K562 (cell line): Measurements from ENCODE around the gene ADM2. TPM values are rescaled to one million over a fixed set of nuclear protein-coding genes. Genes with fewer than 3 reads are reported as not detected.

Source experiments
- ATAC-seq: fragments of 200-7000 bp; cut with Tn5 transposase; 3 replicates; pipeline ENCODE4 v1.9.1; 2020; ENCODE audit warnings: moderate library complexity
- BruUV-seq: library from RNA; stranded (reverse); fragments of 400-500 nt; replicated peaks from 2 replicates; lab custom pipeline; 2021; lab: Mats Ljungman, UMichigan
- CTCF ChIA-PET: fragments of 300-600 bp; formaldehyde crosslinking; extraction: SDS; loops from one replicate; lab custom pipeline; 2021; ENCODE audit warnings: low intra/inter-chr PET ratio; lab: Yijun Ruan, JAX
- POLR2A ChIA-PET: fragments of 300-600, 350-650 bp; sonication (Branson Sonifier 250); formaldehyde crosslinking; extraction: SDS; loops from one replicate; lab custom pipeline; 2021; ENCODE audit warnings: antibody characterized with exemption, inconsistent platforms; lab: Yijun Ruan, JAX
- DNase-seq, 4 experiments: peaks; one replicate each; pipeline versions ENCODE4 v3.0.0 to v3.0.0-alpha.2; 2011 to 2018; ENCODE audit warnings: low spot score in 3 of 4, mixed read lengths in 3 of 4; ENCODE audit errors: extremely low read depth in 1 of 4
- FAIRE-seq: peaks from 2 replicates; lab custom pipeline; 2011; peaks lifted over from hg19 to GRCh38; lab: Jason Lieb, UNC
- H2AFZ ChIP-seq: 2 replicates; pipeline ENCODE4 v1.6.0; 2011; ENCODE audit warnings: low read depth, low read length, control low read depth, inconsistent platforms
- H3K27ac ChIP-seq: fragments of 200-600 bp; 3 replicates; pipeline ENCODE4 v1.8.0; 2011; ENCODE audit warnings: low read depth, mild to moderate bottlenecking, control low read depth, inconsistent platforms, low read length, moderate library complexity, mixed read lengths; ENCODE audit errors: extremely low read depth
- H3K27me3 ChIP-seq, 2 experiments: fragments of 300-600 bp in 1 of 2; 2 replicates in 1 of 2; 3 replicates in 1 of 2; pipeline versions ENCODE4 v1.6.0 to v1.8.0; 2011; ENCODE audit warnings: inconsistent platforms in 2 of 2, low read length in 2 of 2, mild to moderate bottlenecking in 1 of 2, mixed read lengths in 1 of 2, moderate library complexity in 1 of 2; ENCODE audit not compliant: control insufficient read depth in 2 of 2, insufficient read depth in 2 of 2
- H3K36me3 ChIP-seq: fragments of 300-600 bp; 3 replicates; pipeline ENCODE4 v1.8.0; 2011; ENCODE audit warnings: mild to moderate bottlenecking, low read length, inconsistent platforms; ENCODE audit not compliant: control insufficient read depth, insufficient read depth
- H3K4me1 ChIP-seq, 2 experiments: fragments of 200-600 bp in 1 of 2; replicated peaks in 1 of 2; 2 replicates in 1 of 2; 3 replicates in 1 of 2; pipeline versions ENCODE4 v1.5.1 to v1.8.0; 2011; ENCODE audit warnings: inconsistent platforms in 2 of 2, low read length in 2 of 2, mild to moderate bottlenecking in 1 of 2, mixed read lengths in 1 of 2, moderate library complexity in 1 of 2; ENCODE audit not compliant: control insufficient read depth in 2 of 2, insufficient read depth in 2 of 2
- H3K4me2 ChIP-seq: 2 replicates; pipeline ENCODE4 v1.6.1; 2011; ENCODE audit warnings: low read length, control low read depth, inconsistent platforms, mixed read lengths; ENCODE audit not compliant: insufficient read depth
- H3K4me3 ChIP-seq: fragments of 200-600 bp; sonication (generic), shearing (Covaris generic); 2 replicates; pipeline ENCODE4 v1.5.1; 2016; ENCODE audit warnings: control low read depth, inconsistent platforms
- H3K79me2 ChIP-seq: fragments of 200-600 bp; 3 replicates; pipeline ENCODE4 v1.8.0; 2011; ENCODE audit warnings: low read length, inconsistent platforms; ENCODE audit not compliant: control insufficient read depth, insufficient read depth
- H3K9ac ChIP-seq, 2 experiments: 2 replicates each; pipeline versions ENCODE4 v1.6.0 to v1.6.1; 2011; ENCODE audit warnings: low read depth in 2 of 2, low read length in 2 of 2, control low read depth in 1 of 2, inconsistent platforms in 1 of 2, mild to moderate bottlenecking in 1 of 2, mixed read lengths in 1 of 2; ENCODE audit not compliant: insufficient read depth in 1 of 2
- H3K9me1 ChIP-seq: one replicate; pipeline ENCODE4 v1.6.0; 2011; ENCODE audit warnings: inconsistent platforms, mild to moderate bottlenecking, low read length, moderate library complexity; ENCODE audit not compliant: control insufficient read depth, insufficient read depth
- H3K9me3 ChIP-seq: replicated peaks from 2 replicates; pipeline ENCODE4 v1.5.1; 2011; ENCODE audit warnings: low read depth, low read length, inconsistent platforms; ENCODE audit not compliant: control insufficient read depth, insufficient read depth
- H4K20me1 ChIP-seq: replicated peaks from 2 replicates; pipeline ENCODE4 v1.6.1; 2011; ENCODE audit warnings: low read length, inconsistent platforms, mixed read lengths; ENCODE audit not compliant: control insufficient read depth, insufficient read depth
- ATF3 ChIP-seq, 2 experiments: fragments of 450-650 bp in 1 of 2; sonication (generic) in 1 of 2; formaldehyde crosslinking in 1 of 2; IDR thresholded peaks in 1 of 2; conservative IDR thresholded peaks in 1 of 2; 2 replicates each; pipeline versions ENCODE4 v1.6.1 to v1.8.1; 2016 to 2023; ENCODE audit warnings: mild to moderate bottlenecking in 2 of 2, moderate library complexity in 2 of 2, inconsistent platforms in 1 of 2, missing genetic modification reagents in 1 of 2
- CBX5 ChIP-seq: IDR thresholded peaks from 2 replicates; pipeline ENCODE4 v1.6.1; 2014; ENCODE audit warnings: low read depth, borderline replicate concordance
- CCAR2 ChIP-seq: fragments of 200-400 bp; formaldehyde crosslinking; IDR thresholded peaks from 2 replicates; pipeline ENCODE4 v1.6.1; 2017; ENCODE audit warnings: mild to moderate bottlenecking, low read depth, low read length
- E2F6 ChIP-seq, 2 experiments: IDR thresholded peaks; 2 replicates each; pipeline ENCODE4 v1.6.1; 2011; ENCODE audit warnings: borderline replicate concordance in 1 of 2, control low read depth in 1 of 2, low read depth in 1 of 2, low read length in 1 of 2, mild to moderate bottlenecking in 1 of 2, mixed read lengths in 1 of 2, moderate library complexity in 1 of 2; ENCODE audit not compliant: insufficient read depth in 1 of 2, insufficient read length in 1 of 2, poor library complexity in 1 of 2, severe bottlenecking in 1 of 2; ENCODE audit errors: extremely low read depth in 1 of 2
- HNRNPH1 ChIP-seq: fragments of 200-400 bp; formaldehyde crosslinking; optimal IDR thresholded peaks from 2 replicates; pipeline ENCODE3; 2017; ENCODE audit warnings: low read depth, mild to moderate bottlenecking, low read length, moderate library complexity
- KHSRP ChIP-seq: fragments of 450-650 bp; IDR thresholded peaks from 2 replicates; pipeline ENCODE4 v1.6.1; 2017
- NBN ChIP-seq: fragments of 450-650 bp; IDR thresholded peaks from 2 replicates; pipeline ENCODE4 v1.6.1; 2016; ENCODE audit warnings: low read depth, mild to moderate bottlenecking
- SRSF1 ChIP-seq: fragments of 200-400 bp; formaldehyde crosslinking; IDR thresholded peaks from 2 replicates; pipeline ENCODE4 v1.6.1; 2017; ENCODE audit warnings: mild to moderate bottlenecking, low read depth, low read length, moderate library complexity
- ZNF217 ChIP-seq: sonication (generic); formaldehyde crosslinking; IDR thresholded peaks from 2 replicates; pipeline ENCODE4 v1.8.0; 2022; ENCODE audit warnings: mild to moderate bottlenecking, missing genetic modification reagents
- ZNF408 ChIP-seq: fragments of 250-450 bp; sonication (Bioruptor Pico); IDR thresholded peaks from 2 replicates; pipeline ENCODE4 v1.4.0; 2020; ENCODE audit warnings: low read depth, mild to moderate bottlenecking, moderate library complexity
- WGBS: fragments of 100-300 bp; shearing (Covaris generic); methylation state at CpG from one replicate; pipeline ENCODE4 v1.1.6; 2016; ENCODE audit warnings: low coverage, mixed read lengths; ENCODE audit not compliant: insufficient coverage; ENCODE audit errors: missing lambda C conversion rate; 5-methylcytosine and 5-hydroxymethylcytosine counted together
- in situ Hi-C: fragments of 300-500 bp; cut with MboI; formaldehyde crosslinking; loops from 4 replicates; pipeline ENCODE4 v1.15.0; 2018; ENCODE audit warnings: inconsistent platforms, mixed read lengths
- intact Hi-C: fragments of 100-400 bp; cut with micrococcal nuclease; formaldehyde crosslinking; loops from 2 replicates; pipeline ENCODE4 v1.14.2; 2022
- polyA plus RNA-seq, 8 experiments: library from polyadenylated mRNA; depleted of rRNA in 4 of 8; stranded (reverse) in 5 of 8; unstranded in 3 of 8; fragments of >200 nt; fragmentation: Nextera tagmentation in 2 of 8; fragmentation: Illumina TruSeq in 1 of 8; extraction: Ambion mirVana in 2 of 8; extraction: Trizol in 1 of 8; gene quantifications; 2 replicates each; pipeline versions ENCODE4 v1.2.1 to v1.2.3, GENCODE V29; 2011 to 2014; ENCODE audit warnings: inconsistent platforms in 1 of 8, missing spikeins in 1 of 8
- total RNA-seq, 7 experiments: library from RNA; depleted of rRNA in 6 of 7; stranded (reverse); fragments of >200 nt in 6 of 7; fragmentation: Illumina TruSeq in 2 of 7; extraction: Trizol in 2 of 7; gene quantifications; 2 replicates each; pipeline versions ENCODE4 v1.2.1 to v1.2.3, GENCODE V29; 2011 to 2021; ENCODE audit warnings: low replicate concordance in 1 of 7
- TF ChIP-seq, protein P1 (sequence below), 3 experiments: IDR thresholded peaks in 2 of 3; conservative IDR thresholded peaks in 1 of 3; 2 replicates each; pipeline ENCODE4 v1.5.1; 2011 to 2012; ENCODE audit warnings: low read length in 3 of 3, mild to moderate bottlenecking in 3 of 3, control low read depth in 2 of 3, improper control_type of control experiment in 1 of 3, inconsistent platforms in 1 of 3, low read depth in 1 of 3, mixed read lengths in 1 of 3, moderate library complexity in 1 of 3; ENCODE audit not compliant: insufficient read depth in 2 of 3
- TF ChIP-seq, protein P2 (sequence below): fragments of 250-450 bp; sonication (Bioruptor Pico); IDR thresholded peaks from 2 replicates; pipeline ENCODE4 v1.8.0; 2021; ENCODE audit warnings: mild to moderate bottlenecking, moderate library complexity

Gene ADM2
- total and polyA plus RNA-seq, 9 of the 15 experiments (the other 6 are each of a cell fraction or from before 2014, with no cell fraction given): 0.11 to 5.1 (median 0.38) TPM

DNA sequence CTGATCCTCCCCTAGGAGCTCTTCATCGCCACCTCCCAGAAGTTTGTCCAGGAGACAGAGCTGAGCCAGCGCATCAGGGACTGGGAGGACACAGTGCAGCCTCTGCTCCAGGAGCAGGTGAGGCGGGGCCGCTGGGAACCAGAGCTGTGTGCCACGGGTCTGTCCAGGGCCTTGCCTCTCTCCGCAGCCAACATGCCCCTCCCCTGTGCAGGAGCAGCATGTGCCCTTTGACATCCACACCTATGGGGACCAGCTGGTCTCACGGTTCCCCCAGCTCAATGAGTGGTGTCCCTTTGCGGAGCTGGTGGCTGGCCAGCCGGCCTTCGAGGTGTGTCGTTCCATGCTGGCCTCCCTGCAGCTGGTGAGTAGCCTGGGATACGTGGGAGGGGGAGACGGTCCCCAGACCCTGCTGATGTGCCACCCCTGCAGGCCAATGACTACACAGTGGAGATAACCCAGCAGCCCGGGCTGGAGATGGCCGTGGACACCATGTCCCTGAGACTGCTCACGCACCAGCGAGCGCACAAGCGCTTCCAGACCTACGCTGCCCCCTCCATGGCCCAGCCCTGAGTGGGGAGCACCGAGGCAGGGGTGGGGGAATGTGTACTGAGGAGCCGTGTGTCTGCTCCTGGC is 41.6 kb downstream of the ADM2 start (continued):
- no peak for TF ChIP-seq ZNF217 (CRISPR knock-in tag)
- TF ChIP-seq CBX5: no peak
- TF ChIP-seq NBN: no peak
- TF ChIP-seq HNRNPH1: no peak
- no peak for TF ChIP-seq CCAR2
- no peak for TF ChIP-seq ATF3 (IDR thresholded peaks at IDR 0.05)
- TF ChIP-seq ATF3 (CRISPR knock-in tag; conservative IDR thresholded peaks at IDR 0.05): no peak
- TF ChIP-seq, all 486 proteins: peak for 3

- no peak for DNase-seq
- WGBS: 86% methylated on average over 15 of the region's 16 CpGs
- intact Hi-C loops: no loop called here
- peaks cover 53% of the 10 kb centered on the region; the same call in 1 of the 3 replicates for H3K36me3 ChIP-seq
- BruUV-seq: no TSS peak
- no peak overlapping the region for H3K27ac ChIP-seq
- H3K4me2 ChIP-seq: no peak overlapping the region
- no peaks in the 10 kb centered on the region for H3K9me3 ChIP-seq
- H3K9me1 ChIP-seq: no peaks in the 10 kb centered on the region
- POLR2A ChIA-PET: interaction anchor here (5.3 kb wide), 1 partner anchor 14 kb away, joined by 65 read pairs; the partner anchor contains the start of genes LMF2 and NCAPH2
- no peak overlapping the region for H2AFZ ChIP-seq
- in situ Hi-C loops: loop anchor here (5.0 kb wide), 1 partner anchor 44 kb away; no protein-coding TSS in a partner anchor
- no peak for FAIRE-seq
- H3K4me3 ChIP-seq: no peak overlapping the region
- H3K27me3 ChIP-seq: no peaks in the 10 kb centered on the region
- no peak for ATAC-seq
- peaks cover 8 to 50% of the 10 kb centered on the region in 2 experiments; a peak in 4 of 5 replicates for H3K4me1 ChIP-seq
- peaks cover 34% of the 10 kb centered on the region for H3K79me2 ChIP-seq
- H3K9ac ChIP-seq: peak overlapping the region in 1 of 2 experiments; percentile 96; a peak in 1 of 4 replicates
- H4K20me1 ChIP-seq: peaks cover 12% of the 10 kb centered on the region; the same call in 1 of the 2 replicates
- CTCF ChIA-PET: no interaction called here
- TF ChIP-seq E2F6 (IDR thresholded peaks at IDR 0.05; ENCODE audit: borderline replicate concordance in 1 of 2, extremely low read depth in 1 of 2, insufficient read depth in 1 of 2, insufficient read length in 1 of 2, low read depth in 1 of 2, low read length in 1 of 2, poor library complexity in 1 of 2, severe bottlenecking in 1 of 2): no peak
- TF ChIP-seq, protein P1, sequence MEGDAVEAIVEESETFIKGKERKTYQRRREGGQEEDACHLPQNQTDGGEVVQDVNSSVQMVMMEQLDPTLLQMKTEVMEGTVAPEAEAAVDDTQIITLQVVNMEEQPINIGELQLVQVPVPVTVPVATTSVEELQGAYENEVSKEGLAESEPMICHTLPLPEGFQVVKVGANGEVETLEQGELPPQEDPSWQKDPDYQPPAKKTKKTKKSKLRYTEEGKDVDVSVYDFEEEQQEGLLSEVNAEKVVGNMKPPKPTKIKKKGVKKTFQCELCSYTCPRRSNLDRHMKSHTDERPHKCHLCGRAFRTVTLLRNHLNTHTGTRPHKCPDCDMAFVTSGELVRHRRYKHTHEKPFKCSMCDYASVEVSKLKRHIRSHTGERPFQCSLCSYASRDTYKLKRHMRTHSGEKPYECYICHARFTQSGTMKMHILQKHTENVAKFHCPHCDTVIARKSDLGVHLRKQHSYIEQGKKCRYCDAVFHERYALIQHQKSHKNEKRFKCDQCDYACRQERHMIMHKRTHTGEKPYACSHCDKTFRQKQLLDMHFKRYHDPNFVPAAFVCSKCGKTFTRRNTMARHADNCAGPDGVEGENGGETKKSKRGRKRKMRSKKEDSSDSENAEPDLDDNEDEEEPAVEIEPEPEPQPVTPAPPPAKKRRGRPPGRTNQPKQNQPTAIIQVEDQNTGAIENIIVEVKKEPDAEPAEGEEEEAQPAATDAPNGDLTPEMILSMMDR (IDR thresholded peaks at IDR 0.05 in 2 of 3, conservative IDR thresholded peaks at IDR 0.05 in 1 of 3; ENCODE audit: insufficient read depth in 2 of 3, low read depth in 1 of 3, low read length in 3 of 3): no peak
- TF ChIP-seq, protein P2, sequence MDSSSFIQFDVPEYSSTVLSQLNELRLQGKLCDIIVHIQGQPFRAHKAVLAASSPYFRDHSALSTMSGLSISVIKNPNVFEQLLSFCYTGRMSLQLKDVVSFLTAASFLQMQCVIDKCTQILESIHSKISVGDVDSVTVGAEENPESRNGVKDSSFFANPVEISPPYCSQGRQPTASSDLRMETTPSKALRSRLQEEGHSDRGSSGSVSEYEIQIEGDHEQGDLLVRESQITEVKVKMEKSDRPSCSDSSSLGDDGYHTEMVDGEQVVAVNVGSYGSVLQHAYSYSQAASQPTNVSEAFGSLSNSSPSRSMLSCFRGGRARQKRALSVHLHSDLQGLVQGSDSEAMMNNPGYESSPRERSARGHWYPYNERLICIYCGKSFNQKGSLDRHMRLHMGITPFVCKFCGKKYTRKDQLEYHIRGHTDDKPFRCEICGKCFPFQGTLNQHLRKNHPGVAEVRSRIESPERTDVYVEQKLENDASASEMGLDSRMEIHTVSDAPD: no peak
- TF ChIP-seq ZNF408 (CRISPR knock-in tag): no peak
- no peak for TF ChIP-seq SRSF1
- TF ChIP-seq KHSRP: no peak
Observed at GRCh38 chr22:50523458-50523805, 42.1 kb downstream of the ADM2 start.
